Thymus (tissue), 11 donors: Measurements from ENCODE around the gene BST2. TPM values are rescaled to one million over a fixed set of nuclear protein-coding genes. Genes with fewer than 3 reads are reported as not detected.

Source experiments
- DNase-seq, 9 donors: peaks; one replicate each; pipeline ENCODE4 v3.0.0-alpha.2; 2013; ENCODE audit warnings: low spot score in 9 of 9, low read depth in 6 of 9, missing footprints in 1 of 9
- H3K27ac ChIP-seq, 2 donors: one replicate each; pipeline ENCODE4 v1.5.1; 2013; ENCODE audit warnings: control low read depth in 1 of 2, low read depth in 1 of 2, low read length in 1 of 2, mild to moderate bottlenecking in 1 of 2, moderate library complexity in 1 of 2
- H3K27me3 ChIP-seq, 2 donors: one replicate each; pipeline ENCODE4 v1.5.1; 2013; ENCODE audit warnings: low read length in 1 of 2; ENCODE audit not compliant: control insufficient read depth in 2 of 2, insufficient read depth in 1 of 2
- H3K36me3 ChIP-seq, 2 donors: one replicate each; pipeline ENCODE4 v1.5.1; 2013; ENCODE audit warnings: low read length in 1 of 2, mild to moderate bottlenecking in 1 of 2, moderate library complexity in 1 of 2; ENCODE audit not compliant: control insufficient read depth in 2 of 2, insufficient read depth in 2 of 2
- H3K4me1 ChIP-seq, 2 donors: one replicate each; pipeline ENCODE4 v1.5.1; 2013; ENCODE audit warnings: low read length in 2 of 2; ENCODE audit not compliant: control insufficient read depth in 2 of 2, insufficient read depth in 2 of 2
- H3K4me3 ChIP-seq, 2 donors: one replicate each; pipeline ENCODE4 v1.5.1; 2013; ENCODE audit warnings: low read length in 2 of 2, control low read depth in 1 of 2, mild to moderate bottlenecking in 1 of 2
- H3K9me3 ChIP-seq, 2 donors: one replicate each; pipeline ENCODE4 v1.5.1; 2013; ENCODE audit warnings: low read length in 1 of 2, mild to moderate bottlenecking in 1 of 2; ENCODE audit not compliant: control insufficient read depth in 2 of 2, insufficient read depth in 1 of 2
- WGBS: extraction: QIAGEN DNeasy Blood & Tissue Kit; methylation state at CpG from one replicate; pipeline ENCODE4 v1.1.7; 2013; 5-methylcytosine and 5-hydroxymethylcytosine counted together
- polyA plus RNA-seq: library from polyadenylated mRNA; stranded (reverse); fragments of 200-250 nt; gene quantifications from one replicate; pipeline ENCODE4 v1.2.3, GENCODE V29; 2013
- total RNA-seq: library from RNA; stranded (reverse); fragments of 120-200 nt; gene quantifications from one replicate; pipeline ENCODE4 v1.2.4, GENCODE V29; 2013
- donor health status: healthy.

The BST2 gene
- total and polyA plus RNA-seq, 2 donors, result 107 to 221 TPM

DNA sequence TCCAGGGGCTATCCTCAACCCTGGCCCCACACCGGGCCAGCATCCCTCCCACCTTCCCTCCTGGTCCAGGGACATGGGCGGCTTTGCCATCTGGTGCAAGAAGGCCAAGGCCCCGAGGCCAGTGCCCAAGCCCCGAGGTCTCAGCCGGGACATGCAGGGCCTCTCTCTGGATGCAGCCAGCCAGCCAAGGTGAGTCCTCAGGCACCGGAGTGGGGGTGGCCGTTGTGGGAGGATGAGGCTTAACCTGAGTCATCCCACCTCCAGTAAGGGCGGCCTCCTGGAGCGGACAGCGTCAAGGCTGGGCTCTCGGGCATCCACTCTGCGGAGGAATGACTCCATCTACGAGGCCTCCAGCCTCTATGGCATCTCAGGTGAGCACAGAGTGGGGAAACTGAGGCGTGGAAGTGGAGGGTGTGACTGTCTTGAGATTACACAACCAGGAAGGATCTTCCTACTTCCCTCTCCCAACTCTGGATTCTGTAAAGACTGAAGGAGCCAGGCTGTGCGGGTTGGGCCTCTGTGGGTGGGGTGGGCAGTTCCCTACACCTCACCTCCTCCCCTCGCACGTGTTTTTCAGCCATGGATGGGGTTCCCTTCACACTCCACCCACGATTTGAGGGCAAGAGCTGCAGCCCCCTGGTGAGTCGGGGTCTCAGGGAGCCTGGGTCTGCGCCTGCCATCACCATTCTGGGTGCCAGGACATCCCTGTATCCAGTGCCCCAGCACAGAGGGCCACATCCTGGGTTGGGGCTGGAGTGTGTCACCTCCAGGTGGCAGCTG is 18.2 kb upstream of the BST2 start:
- no peak overlapping the region for H3K27ac ChIP-seq
- WGBS, result 98% methylated on average over 20 of the region's 20 CpGs
- peaks cover 0 to 5% of the 10 kb centered on the region in 2 donors for H3K9me3 ChIP-seq
- H3K4me3 ChIP-seq, result no peak overlapping the region
- no peaks in the 10 kb centered on the region for H3K27me3 ChIP-seq
- H3K36me3 ChIP-seq, result peaks cover 9 to 11% of the 10 kb centered on the region in 2 donors
- peaks cover 14 to 24% of the 10 kb centered on the region in 2 donors for H3K4me1 ChIP-seq
- DNase-seq, result no peak

- 97% methylated on average over 4 of the region's 4 CpGs for WGBS
- DNase-seq, result no peak
- peaks cover 14 to 24% of the 10 kb centered on the region in 2 donors for H3K4me1 ChIP-seq
Observed at GRCh38 chr19:17421942-17422341, 16.5 kb upstream of the BST2 start.

DNA sequence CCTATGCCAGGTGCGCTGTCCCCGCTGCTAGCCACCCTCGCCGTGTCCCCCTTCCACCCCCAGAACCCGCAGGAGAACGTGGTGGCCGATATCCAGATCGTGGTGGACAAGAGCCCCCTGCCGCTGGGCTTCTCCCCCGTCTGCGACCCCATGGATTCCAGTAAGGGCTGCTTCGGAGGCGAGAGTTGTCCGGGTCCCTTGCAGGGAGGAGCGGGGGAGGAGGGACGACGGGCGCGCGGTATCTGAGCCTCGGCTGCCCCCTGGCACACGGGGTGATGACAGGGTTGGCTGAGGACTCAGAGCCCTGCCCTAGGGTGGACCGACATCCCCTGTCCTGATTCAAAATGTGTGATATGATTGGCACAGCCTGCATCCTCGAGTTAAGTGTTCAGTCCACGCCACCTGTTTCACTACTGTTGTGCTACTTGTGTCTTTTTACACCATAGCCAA is 15.1 kb upstream of the BST2 start:
- Histone ChIP-seq H3K9me3 (peaks cover 0 to 5% of the 10 kb centered on the region in 2 donors), H3K27me3 (no peaks in the 10 kb centered on the region), H3K4me1 (peaks cover 14 to 24% of the 10 kb centered on the region in 2 donors), H3K4me3 (peak overlapping the region; percentile 68 to 86), H3K36me3 (peaks cover 9 to 11% of the 10 kb centered on the region in 2 donors), H3K27ac (peak overlapping the region in 1 of 2 donors; percentile 25)
- peak in 1 of 9 donors; percentile 36 for DNase-seq
- WGBS, result 5% methylated on average over 25 of the region's 25 CpGs

More at GRCh38 chr19:17421942-17422341, 16.5 kb upstream of the BST2 start:
- Histone ChIP-seq H3K4me3 (no peak overlapping the region), H3K27me3 (no peaks in the 10 kb centered on the region), H3K27ac (no peak overlapping the region), H3K36me3 (peaks cover 9 to 11% of the 10 kb centered on the region in 2 donors), H3K9me3 (peaks cover 0 to 5% of the 10 kb centered on the region in 2 donors)

- WGBS, result under 1% methylated on average over 85 of the region's 85 CpGs
- H3K27me3 ChIP-seq, result no peaks in the 10 kb centered on the region
- H3K4me3 ChIP-seq, result peak within 1 kb of the TSS; percentile 68 to 86
- H3K36me3 ChIP-seq, result peaks cover 9 to 11% of the 10 kb centered on the region in 2 donors
- peaks cover 14 to 21% of the 10 kb centered on the region in 2 donors for H3K4me1 ChIP-seq
- peaks cover 0 to 5% of the 10 kb centered on the region in 2 donors for H3K9me3 ChIP-seq
- DNase-seq, result peak; percentile 96 to 100 (median 99)
- H3K27ac ChIP-seq, result peak within 1 kb of the TSS; percentile 78 to 87
Observed at GRCh38 chr19:17419621-17420474, 14.4 kb upstream of the BST2 start, which contains the start of gene MVB12A. TSS of gene MVB12A (plus strand) at chr19:17420047. CDS start at chr19:17420136, 89 bp downstream.

DNA sequence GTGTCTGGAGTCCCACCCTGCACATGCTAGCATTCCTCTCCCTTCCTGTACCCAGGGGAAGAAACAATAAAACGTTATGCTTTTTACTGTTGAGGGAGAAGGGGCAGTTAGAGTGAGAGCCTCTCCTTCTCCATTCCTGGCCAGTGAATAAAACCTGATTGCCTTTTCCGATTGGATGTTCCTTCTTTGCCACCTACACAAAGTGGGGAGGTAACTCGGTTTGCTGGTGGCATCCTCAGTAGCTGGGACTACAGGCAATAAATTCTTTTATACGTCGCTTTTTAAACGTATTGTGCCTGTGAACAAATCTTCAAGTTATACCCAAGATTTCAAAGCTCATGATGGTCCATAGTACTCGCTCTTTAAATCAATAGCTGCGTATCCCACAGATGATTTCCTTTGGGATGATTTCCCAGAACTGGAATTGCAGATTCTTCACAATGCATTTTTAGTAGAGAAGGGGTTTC is 13.8 kb upstream of the BST2 start:
- Histone ChIP-seq H3K27ac (peak overlapping the region; percentile 78 to 87), H3K36me3 (peaks cover 9 to 15% of the 10 kb centered on the region in 2 donors), H3K27me3 (no peaks in the 10 kb centered on the region), H3K9me3 (peaks cover 0 to 5% of the 10 kb centered on the region in 2 donors), H3K4me3 (peak overlapping the region; percentile 68 to 86), H3K4me1 (peaks cover 10 to 15% of the 10 kb centered on the region in 2 donors)
- peak in 1 of 9 donors; percentile 8 for DNase-seq
- 32% methylated on average over 8 of the region's 8 CpGs for WGBS

- H3K27me3 ChIP-seq, result no peaks in the 10 kb centered on the region
- H3K27ac ChIP-seq, result no peak overlapping the region
- peaks cover 10 to 15% of the 10 kb centered on the region in 2 donors for H3K4me1 ChIP-seq
- DNase-seq, result no peak
- 84% methylated on average over 3 of the region's 3 CpGs for WGBS
- H3K4me3 ChIP-seq, result no peak overlapping the region
- peaks cover 0 to 5% of the 10 kb centered on the region in 2 donors for H3K9me3 ChIP-seq
- peaks cover 11 to 17% of the 10 kb centered on the region in 2 donors for H3K36me3 ChIP-seq
Observed at GRCh38 chr19:17418710-17419109, 13.3 kb upstream of the BST2 start.

DNA sequence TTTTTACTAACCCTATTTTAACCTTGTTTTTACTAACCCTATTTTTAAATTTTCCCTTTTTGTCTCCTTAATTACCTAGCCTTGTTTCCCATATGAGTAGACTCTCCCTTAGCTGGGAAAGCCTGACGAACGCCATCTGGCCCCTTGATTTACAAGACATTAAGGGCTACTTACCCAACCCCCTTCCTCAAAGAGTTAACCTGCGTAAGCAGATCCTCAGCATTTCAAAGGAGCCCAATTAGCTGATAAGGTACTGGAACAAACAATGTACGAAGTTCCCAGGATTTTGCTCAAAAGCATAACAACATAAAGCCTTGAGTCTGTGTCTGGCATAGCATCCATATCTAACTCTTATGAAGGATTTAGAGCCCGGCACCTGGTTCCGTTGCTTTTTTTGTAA is 9.7 kb upstream of the BST2 start:
- 97% methylated on average over 6 of the region's 6 CpGs for WGBS
- H3K36me3 ChIP-seq, result peaks cover 5 to 10% of the 10 kb centered on the region in 2 donors
- H3K9me3 ChIP-seq, result no peaks in the 10 kb centered on the region
- H3K4me1 ChIP-seq, result peaks cover 4 to 18% of the 10 kb centered on the region in 2 donors
- H3K27ac ChIP-seq, result no peak overlapping the region
- no peak overlapping the region for H3K4me3 ChIP-seq
- no peak for DNase-seq
- H3K27me3 ChIP-seq, result no peaks in the 10 kb centered on the region

- no peaks in the 10 kb centered on the region for H3K9me3 ChIP-seq
- peaks cover 5 to 10% of the 10 kb centered on the region in 2 donors for H3K36me3 ChIP-seq
- no peak overlapping the region for H3K4me3 ChIP-seq
- WGBS, result 97% methylated on average over 8 of the region's 8 CpGs
- no peaks in the 10 kb centered on the region for H3K27me3 ChIP-seq
- H3K27ac ChIP-seq, result no peak overlapping the region
- H3K4me1 ChIP-seq, result peaks cover under 1 to 15% of the 10 kb centered on the region in 2 donors
- DNase-seq, result no peak
Observed at GRCh38 chr19:17414097-17414496, 8.7 kb upstream of the BST2 start.
